Activated CD4-positive, alpha-beta T cell treated with anti-CD3 and anti-CD28 coated beads, Interleukin-2, amount 10 ng/mL, durations not matched to agents 24 days and 14 days (primary cell): Measurements from ENCODE around the gene PTK6. TPM values are rescaled to one million over a fixed set of nuclear protein-coding genes. Genes with fewer than 3 reads are reported as not detected.
A peak's percentile ranks its signal among the peaks of the same experiment; 100 is the strongest.

Source experiments
- DNase-seq: peaks from one replicate; pipeline ENCODE4 v3.0.0; 2022
- H3K27ac Mint-ChIP-seq: one replicate; pipeline ENCODE4 v1.8.0; 2022; ENCODE audit warnings: mild to moderate bottlenecking, mixed read lengths
- H3K27me3 Mint-ChIP-seq: one replicate; pipeline ENCODE4 v1.8.0; 2022; ENCODE audit warnings: mixed read lengths
- H3K36me3 Mint-ChIP-seq: one replicate; pipeline ENCODE4 v1.8.0; 2022; ENCODE audit warnings: low read depth, mild to moderate bottlenecking, mixed read lengths
- H3K4me1 Mint-ChIP-seq: one replicate; pipeline ENCODE4 v1.8.0; 2021; ENCODE audit warnings: mixed read lengths
- H3K4me3 Mint-ChIP-seq: one replicate; pipeline ENCODE4 v1.8.0; 2022; ENCODE audit warnings: mild to moderate bottlenecking, moderate library complexity, mixed read lengths
- H3K9me3 Mint-ChIP-seq: one replicate; pipeline ENCODE4 v1.8.0; 2021; ENCODE audit warnings: mixed read lengths
- intact Hi-C: fragments of 100-400 bp; cut with micrococcal nuclease; formaldehyde crosslinking; loops from one replicate; pipeline ENCODE4 v1.15.1; 2023
- total RNA-seq: library from RNA; stranded (reverse); gene quantifications from 2 replicates; pipeline ENCODE4 v1.2.3, GENCODE V29; 2022

Gene PTK6
- total RNA-seq, 1 donor from 2014 or later, result 0.35 TPM

DNA sequence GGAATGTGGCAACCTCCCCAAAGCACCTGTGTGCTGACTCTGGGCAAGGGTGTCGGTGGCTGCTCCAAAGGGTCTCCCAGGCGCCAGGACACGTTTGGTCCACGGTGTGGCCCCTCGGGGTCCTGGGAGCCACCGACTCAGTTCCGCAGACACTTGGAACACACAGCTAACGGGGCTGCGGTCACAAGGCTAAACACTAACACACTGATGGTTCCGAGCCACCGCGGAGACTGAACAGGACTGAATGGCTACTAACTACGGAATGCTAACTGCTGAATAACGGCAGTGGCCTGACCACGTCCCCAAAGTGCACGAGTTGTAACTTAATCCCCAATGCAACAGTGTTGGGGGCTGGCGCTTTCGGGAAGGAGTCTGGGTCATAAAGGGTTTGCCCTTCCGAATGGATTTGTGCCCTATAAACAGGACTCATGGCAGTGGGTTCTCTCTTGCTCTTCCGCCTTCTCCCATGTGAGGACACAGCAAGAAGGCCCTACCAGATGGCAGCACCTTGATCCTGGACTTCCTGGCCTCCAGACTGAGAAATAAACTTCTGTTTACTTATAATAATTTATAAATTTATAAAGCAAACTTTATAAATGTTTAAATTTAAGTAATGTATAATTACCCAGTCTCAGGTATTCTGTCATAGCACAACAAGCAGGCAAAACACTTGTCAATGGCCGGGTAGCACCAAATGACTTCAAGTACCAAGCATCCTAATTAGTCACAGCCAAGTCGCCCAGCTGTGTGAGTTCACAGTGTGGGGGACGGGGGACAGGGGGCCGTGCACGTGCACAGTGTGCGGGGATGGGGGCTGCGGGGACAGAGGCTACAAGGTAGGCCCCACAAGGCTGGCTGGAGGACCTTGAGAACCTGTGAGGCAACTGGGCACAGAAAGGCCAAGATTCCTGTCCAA lies 36.0 kb downstream of the PTK6 start:
- Mint-ChIP-seq H3K4me1 (peaks cover 1% of the 10 kb centered on the region), H3K27ac (no peak overlapping the region), H3K27me3 (peaks cover 31% of the 10 kb centered on the region), H3K9me3 (no peaks in the 10 kb centered on the region), H3K4me3 (peak overlapping the region; percentile 30), H3K36me3 (no peaks in the 10 kb centered on the region)
- intact Hi-C loops, result no loop called here
- DNase-seq, result no peak

DNA sequence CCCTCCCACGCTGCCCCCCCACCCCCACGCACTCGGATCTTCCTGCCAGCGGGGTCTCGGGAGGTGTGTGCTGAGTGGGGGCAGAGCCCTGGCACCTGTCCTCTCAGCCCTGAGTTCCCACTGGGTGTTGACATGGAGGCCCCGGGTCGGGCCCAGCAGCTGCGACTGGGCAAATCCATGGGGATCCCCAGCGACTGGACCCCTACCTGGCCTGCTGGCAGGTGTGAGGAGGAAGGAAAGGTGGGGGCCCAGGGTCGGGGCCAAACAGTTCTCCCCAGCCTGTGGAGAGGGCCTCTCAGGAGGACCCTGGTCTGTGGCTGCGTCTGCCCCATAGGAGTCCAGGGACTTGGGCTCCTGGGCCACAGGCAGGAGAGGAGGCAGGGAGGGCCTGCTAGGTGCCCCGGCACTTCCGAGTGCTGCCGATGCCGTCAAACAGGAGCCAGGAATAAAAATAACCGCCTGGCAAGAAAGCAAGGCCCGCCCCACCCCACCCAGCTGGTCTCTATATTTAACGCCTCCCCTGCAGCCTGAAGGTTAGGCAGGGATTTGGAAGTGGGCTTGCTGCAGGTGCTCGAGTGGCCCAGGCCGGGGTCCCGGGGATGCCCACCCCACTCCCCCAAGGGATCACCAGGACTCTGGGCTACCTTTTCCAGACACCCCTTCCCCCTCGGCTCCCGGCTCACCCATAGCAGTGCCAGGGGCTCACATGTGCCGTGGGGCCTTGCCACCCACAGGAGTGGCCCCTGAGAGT lies 36.9 kb downstream of the PTK6 start:
- H3K27ac Mint-ChIP-seq, result no peak overlapping the region
- H3K4me3 Mint-ChIP-seq, result peak overlapping the region; percentile 30
- intact Hi-C loops, result no loop called here
- no peaks in the 10 kb centered on the region for H3K36me3 Mint-ChIP-seq
- H3K9me3 Mint-ChIP-seq, result no peaks in the 10 kb centered on the region
- H3K27me3 Mint-ChIP-seq, result peaks cover 31% of the 10 kb centered on the region
- peaks cover 2% of the 10 kb centered on the region for H3K4me1 Mint-ChIP-seq
- no peak for DNase-seq

DNA sequence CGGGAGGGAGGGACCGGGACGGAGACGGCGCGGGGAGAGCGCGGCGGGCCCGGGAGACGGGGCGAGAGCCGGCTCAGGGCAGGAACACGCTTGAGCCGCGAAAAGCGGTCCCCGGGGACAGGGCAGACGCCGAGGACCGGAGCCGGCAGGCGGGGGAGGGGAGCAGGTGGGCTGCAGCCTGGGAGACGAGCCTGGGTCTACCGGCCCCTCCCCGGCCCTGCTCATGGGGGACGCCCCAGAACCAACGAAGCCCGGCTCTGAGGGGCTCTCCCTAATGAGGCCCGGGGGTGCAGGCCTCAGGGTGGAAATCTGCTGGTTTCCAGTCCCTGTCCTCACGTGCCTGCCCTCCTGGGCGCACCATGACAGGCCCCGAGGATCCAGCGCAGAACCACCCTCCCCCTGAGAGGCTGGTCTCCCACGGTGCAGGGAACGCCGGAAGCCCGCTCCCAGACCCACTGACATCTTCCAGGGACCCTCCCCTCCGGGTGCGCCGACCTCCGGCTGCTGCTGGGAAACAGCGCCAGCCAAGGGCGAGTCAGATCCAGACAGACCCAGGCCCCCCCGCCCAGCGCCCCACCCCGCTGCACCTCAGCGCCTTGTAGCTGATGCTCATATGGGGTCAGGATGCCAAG lies 37.7 kb downstream of the PTK6 start:
- no peak for DNase-seq
- Mint-ChIP-seq H3K9me3 (no peaks in the 10 kb centered on the region), H3K4me3 (no peak overlapping the region), H3K4me1 (peaks cover 2% of the 10 kb centered on the region), H3K27me3 (peaks cover 29% of the 10 kb centered on the region), H3K36me3 (no peaks in the 10 kb centered on the region), H3K27ac (no peak overlapping the region)
- intact Hi-C loops, result loop anchor here (5.0 kb wide), 1 partner anchor 57 kb away; no protein-coding TSS in a partner anchor

DNA sequence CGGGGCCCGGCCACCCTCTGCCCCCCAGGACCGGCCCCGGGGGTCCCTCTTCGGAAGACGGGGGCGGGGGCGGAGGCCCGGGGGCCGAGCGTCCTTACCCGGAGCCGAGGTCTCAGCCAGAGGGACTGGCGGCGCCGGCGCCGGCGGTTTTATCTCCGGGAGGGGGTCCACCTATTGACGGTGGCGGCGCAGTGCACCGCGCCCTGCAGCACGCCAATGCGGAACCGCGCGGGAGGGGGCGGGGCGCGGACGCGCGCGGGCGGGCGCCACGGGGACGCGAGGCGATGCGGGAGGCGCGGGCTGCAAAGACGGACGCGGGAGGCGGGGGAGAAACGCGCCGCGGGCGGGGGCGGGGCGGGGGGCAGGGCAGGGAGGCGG lies 38.2 kb downstream of the PTK6 start, which contains the start of gene EEF1A2:
TSS of gene EEF1A2 (minus strand) at position 124 of the 378 bp plus-strand sequence. CDS start 1,320 bp downstream, outside the sequence.
- H3K4me1 Mint-ChIP-seq, result peaks cover 2% of the 10 kb centered on the region
- H3K27me3 Mint-ChIP-seq, result peaks cover 27% of the 10 kb centered on the region
- DNase-seq, result peak; percentile 85
- H3K4me3 Mint-ChIP-seq, result peak within 1 kb of the TSS; percentile 32
- H3K36me3 Mint-ChIP-seq, result no peaks in the 10 kb centered on the region
- intact Hi-C loops, result loop anchor here (5.0 kb wide), 1 partner anchor 57 kb away; no protein-coding TSS in a partner anchor
- no peaks in the 10 kb centered on the region for H3K9me3 Mint-ChIP-seq
- H3K27ac Mint-ChIP-seq, result no peak within 1 kb of the TSS

DNA sequence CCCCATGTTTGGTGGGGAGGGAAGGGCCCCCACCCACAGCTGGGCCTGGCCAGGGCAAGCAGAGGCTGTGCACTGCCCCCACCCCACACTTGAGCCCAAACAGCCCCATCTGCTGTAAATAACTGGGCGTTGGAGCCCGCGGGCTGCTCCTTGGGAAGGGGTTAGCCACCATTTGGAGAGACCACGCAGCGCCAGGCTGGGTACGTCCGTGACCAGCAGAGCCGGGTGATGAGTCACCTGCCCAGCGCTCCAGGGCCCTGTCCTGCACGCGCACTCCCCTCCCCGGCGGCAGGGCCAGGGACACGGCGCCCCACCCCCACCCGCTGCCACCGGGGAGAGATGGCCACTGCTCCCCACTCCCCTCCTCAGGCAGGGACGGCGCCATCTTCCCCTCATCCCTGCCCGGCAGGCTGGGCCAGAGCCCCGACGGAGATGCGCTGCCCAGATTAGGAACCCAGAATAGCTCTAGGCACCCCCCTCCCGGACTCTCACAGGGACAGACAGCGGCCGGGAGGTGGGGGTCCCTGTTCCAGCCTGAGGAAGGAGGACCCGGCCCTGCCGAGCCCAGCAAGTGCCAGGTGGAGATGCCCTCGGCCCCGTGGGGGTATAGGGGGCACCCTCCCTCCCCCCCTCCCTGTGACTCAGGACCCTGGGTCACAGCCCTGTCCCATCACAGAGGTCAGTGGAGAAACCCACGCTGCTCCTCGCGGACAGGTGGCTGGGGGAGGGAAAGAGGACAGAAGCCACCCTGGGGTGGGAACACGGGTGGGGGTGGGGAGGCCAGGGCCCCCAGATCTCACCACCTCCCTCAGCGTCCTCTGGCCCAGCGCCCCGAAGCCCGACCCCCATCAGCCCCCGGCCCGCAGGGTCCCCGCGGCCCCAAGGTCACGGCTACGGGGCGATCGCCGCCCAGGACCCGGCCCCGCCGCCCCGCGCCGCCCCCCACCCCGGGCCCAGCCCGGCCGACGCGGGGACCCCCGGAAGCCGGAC lies 38.9 kb downstream of the PTK6 start:
- no peak for DNase-seq
- no peak overlapping the region for H3K27ac Mint-ChIP-seq
- H3K4me1 Mint-ChIP-seq, result peaks cover 2% of the 10 kb centered on the region
- intact Hi-C loops, result loop anchor here (2.0 to 5.0 kb wide), 2 partner anchors 23 to 56 kb away; partner anchors contain the start of gene PPDPF
- H3K9me3 Mint-ChIP-seq, result no peaks in the 10 kb centered on the region
- H3K27me3 Mint-ChIP-seq, result peaks cover 25% of the 10 kb centered on the region
- no peaks in the 10 kb centered on the region for H3K36me3 Mint-ChIP-seq
- peak overlapping the region; percentile 32 for H3K4me3 Mint-ChIP-seq

DNA sequence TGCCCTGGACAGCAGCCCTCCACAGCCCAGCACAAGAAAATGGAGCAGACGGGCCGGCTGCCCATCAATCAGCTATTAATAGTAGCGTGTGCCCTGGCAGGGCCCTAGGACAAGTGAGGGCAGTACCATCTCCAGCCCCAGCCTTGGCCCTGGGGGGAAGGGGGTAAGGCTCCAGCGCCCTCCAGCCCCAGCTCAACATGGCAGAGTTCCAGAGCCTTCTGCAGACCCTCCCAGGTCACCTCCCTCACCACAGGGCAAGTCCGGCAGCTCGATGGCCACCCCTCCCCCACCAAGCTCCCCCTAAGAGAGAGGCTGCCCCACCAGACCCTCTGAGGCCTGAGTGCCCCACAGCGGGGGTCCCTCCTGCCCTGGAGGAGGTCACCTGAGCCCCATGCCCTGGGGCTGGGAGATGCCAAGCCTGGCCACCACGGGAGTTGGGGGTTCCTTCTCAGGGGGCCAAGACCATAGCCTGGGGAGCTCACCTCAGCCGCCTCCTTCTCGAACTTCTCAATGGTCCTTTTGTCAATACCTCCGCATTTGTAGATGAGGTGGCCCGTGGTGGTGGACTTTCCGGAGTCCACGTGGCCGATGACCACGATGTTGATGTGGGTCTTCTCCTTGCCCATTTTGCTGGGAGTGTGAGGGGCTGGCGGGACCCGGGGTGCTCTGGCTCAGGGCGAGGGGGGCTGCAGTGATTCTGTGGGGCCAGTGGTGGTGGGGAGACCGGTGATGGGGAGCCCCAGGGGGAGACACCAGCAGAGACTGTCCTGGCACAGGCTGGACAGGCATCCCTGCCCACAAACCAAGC lies 39.8 kb downstream of the PTK6 start:
- Mint-ChIP-seq H3K4me1 (peaks cover 2% of the 10 kb centered on the region), H3K4me3 (peak overlapping the region; percentile 32), H3K27ac (no peak overlapping the region), H3K9me3 (peaks cover 6% of the 10 kb centered on the region), H3K27me3 (peaks cover 25% of the 10 kb centered on the region), H3K36me3 (no peaks in the 10 kb centered on the region)
- DNase-seq, result no peak
- intact Hi-C loops, result loop anchor here (2.0 to 5.0 kb wide), 2 partner anchors 23 to 55 kb away; partner anchors contain the start of gene PPDPF

DNA sequence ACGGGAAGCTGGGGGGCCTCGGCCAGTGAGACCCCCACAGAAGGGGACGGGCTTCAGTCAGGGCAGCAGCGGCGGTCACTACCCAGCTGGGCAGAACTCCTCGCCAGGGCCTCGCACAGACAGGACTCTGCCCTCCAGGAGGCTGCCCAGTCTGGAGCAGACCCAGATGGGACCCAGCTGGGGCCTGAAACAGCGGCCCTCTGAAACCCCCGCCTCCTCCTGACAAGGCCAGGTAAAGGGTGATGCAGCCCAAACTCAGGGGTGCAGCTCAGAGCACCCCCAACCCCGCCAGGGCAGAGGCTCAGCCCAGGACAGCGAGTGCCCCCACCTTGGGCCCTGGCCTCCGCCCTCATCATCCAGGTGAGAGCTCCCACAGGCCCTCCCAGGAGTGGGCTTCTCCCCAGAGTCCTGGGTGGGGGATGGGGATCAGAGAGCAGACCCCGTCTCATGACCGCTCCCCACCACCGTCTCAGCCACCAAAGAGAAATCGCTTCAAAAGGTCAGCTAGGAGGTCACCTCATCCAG lies 40.5 kb downstream of the PTK6 start:
- Mint-ChIP-seq H3K27ac (no peak overlapping the region), H3K9me3 (peaks cover 10% of the 10 kb centered on the region), H3K4me3 (peak overlapping the region; percentile 64), H3K27me3 (peaks cover 25% of the 10 kb centered on the region), H3K4me1 (peaks cover 2% of the 10 kb centered on the region), H3K36me3 (no peaks in the 10 kb centered on the region)
- intact Hi-C loops, result loop anchor here (2.0 to 5.0 kb wide), 2 partner anchors 24 to 54 kb away; partner anchors contain the start of gene PPDPF
- no peak for DNase-seq

DNA sequence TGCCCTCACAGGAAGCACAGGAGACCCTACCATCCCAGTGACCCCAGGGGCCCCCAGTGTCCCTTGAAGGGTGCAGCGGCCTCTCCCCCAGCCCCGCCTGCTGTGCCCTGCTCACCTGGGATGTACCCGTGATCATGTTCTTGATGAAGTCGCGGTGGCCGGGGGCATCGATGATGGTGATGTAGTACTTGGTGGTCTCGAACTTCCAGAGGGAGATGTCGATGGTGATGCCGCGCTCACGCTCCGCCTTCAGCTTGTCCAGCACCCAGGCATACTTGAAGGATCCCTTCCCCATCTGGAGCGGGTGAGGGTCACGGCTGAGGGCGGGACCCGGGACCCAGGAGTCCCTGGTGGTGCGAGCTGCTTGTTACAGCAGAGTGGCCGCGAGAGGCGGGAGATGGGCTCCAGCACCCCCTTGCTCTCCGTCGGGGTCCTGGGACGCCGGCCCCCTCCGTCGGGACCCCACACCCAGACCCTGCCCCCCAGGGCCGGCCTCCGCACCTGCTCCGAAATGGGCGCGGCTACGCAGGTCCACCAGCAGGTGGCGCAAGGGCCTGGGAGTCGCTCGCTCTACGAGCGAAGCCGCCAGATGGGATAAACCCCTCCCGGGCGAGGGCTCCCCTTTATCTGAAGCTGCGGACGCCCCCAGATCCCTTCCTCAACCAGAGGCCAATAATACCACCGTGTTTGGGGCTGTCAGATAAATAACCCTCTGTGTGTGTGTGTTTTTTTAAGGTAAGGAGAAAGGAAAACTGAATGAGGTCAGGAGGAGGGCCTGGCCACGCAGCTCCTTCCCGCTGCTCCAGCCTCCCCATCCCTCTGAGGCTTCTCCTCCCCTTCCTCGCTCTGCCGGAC lies 41.2 kb downstream of the PTK6 start:
- intact Hi-C loops, result loop anchor here (2.0 to 5.0 kb wide), 2 partner anchors 25 to 54 kb away; partner anchors contain the start of gene PPDPF
- H3K27ac Mint-ChIP-seq, result no peak overlapping the region
- peak; percentile 91 for DNase-seq
- peaks cover 22% of the 10 kb centered on the region for H3K27me3 Mint-ChIP-seq
- H3K4me3 Mint-ChIP-seq, result peak overlapping the region; percentile 64
- H3K4me1 Mint-ChIP-seq, result peaks cover 2% of the 10 kb centered on the region
- peaks cover 10% of the 10 kb centered on the region for H3K9me3 Mint-ChIP-seq
- no peaks in the 10 kb centered on the region for H3K36me3 Mint-ChIP-seq

DNA sequence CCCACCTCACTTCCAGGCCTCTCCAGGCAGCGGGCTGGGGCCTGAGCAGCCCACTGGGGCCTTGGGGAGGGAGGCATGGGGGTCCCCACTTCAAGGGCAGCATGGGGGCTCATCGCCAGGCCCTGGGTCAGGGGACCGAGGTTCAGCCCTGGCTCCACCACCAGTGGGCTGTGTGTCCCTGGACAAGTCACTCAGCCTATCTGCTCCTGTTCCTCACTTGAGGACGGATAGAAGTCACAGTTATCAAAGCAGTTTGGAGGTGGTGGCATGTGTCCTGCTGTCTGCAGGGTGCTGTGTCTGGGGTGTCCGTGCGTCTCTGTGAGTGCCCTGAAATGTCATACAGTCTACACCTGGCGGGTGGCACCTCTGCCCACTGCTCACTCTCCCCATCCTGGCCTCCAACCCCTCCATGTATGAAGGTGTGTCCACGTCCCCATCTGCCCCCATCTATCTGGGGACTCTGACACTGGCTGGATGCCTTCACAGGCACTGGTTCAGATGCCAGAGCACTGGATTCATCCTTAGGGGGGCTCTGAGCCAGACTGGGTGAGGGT lies 41.9 kb downstream of the PTK6 start:
- peaks cover 2% of the 10 kb centered on the region for H3K4me1 Mint-ChIP-seq
- H3K9me3 Mint-ChIP-seq, result peaks cover 10% of the 10 kb centered on the region
- intact Hi-C loops, result loop anchor here (5.0 kb wide), 1 partner anchor 53 kb away; no protein-coding TSS in a partner anchor
- peaks cover 20% of the 10 kb centered on the region for H3K27me3 Mint-ChIP-seq
- no peak overlapping the region for H3K4me3 Mint-ChIP-seq
- no peak for DNase-seq
- no peak overlapping the region for H3K27ac Mint-ChIP-seq
- H3K36me3 Mint-ChIP-seq, result no peaks in the 10 kb centered on the region

DNA sequence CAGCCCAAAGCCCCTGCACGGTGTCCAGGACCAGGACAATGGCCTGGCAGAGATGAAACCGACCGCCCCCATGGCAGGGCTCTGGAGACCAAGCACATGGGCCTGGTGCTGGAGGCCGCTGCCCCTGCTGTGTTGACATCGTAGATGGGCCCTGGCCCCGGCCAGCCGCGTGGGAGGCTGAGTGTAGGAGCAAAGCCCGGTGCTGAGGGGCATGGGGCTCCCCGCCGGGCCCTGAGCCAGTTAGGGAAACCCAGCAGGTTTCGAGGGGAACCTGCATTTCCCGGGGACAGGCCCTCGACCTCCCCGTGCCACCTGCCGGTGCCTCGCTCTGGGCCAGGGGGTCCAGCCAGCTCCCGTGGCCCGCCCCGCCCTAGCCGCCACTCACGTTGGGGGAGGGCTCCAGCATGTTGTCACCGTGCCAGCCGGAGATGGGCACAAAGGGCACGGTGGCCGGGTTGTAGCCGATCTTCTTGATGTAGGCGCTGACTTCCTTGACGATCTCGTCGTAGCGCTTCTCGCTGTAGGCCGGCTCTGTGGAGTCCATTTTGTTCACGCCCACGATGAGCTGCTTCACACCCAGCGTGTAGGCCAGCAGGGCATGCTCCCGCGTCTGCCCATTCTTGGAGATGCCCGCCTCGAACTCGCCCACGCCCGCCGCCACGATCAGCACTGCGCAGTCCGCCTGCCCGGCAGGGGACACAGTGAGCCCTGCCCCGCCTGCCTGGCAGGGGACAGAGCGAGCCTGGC lies 42.6 kb downstream of the PTK6 start:
- Mint-ChIP-seq H3K4me3 (no peak overlapping the region), H3K36me3 (no peaks in the 10 kb centered on the region), H3K9me3 (peaks cover 10% of the 10 kb centered on the region), H3K27me3 (peaks cover 19% of the 10 kb centered on the region), H3K27ac (no peak overlapping the region), H3K4me1 (peaks cover 2% of the 10 kb centered on the region)
- DNase-seq, result no peak
- intact Hi-C loops, result loop anchor here (5.0 kb wide), 1 partner anchor 52 kb away; no protein-coding TSS in a partner anchor
